HFFc6 (cell line): ENCODE results near the gene DCTD. TPM values are rescaled to one million over a fixed set of nuclear protein-coding genes. Genes with fewer than 3 reads are reported as not detected.

Experiments
- DNase-seq: peaks from one replicate; pipeline ENCODE4 v3.0.0-alpha.2; 2018
- H3K27ac Mint-ChIP-seq: 2 replicates; pipeline ENCODE4 v1.8.0; 2020; ENCODE audit warnings: mild to moderate bottlenecking, mixed read lengths
- H3K27me3 Mint-ChIP-seq: 2 replicates; pipeline ENCODE4 v1.8.0; 2021; ENCODE audit warnings: mild to moderate bottlenecking, moderate library complexity, mixed read lengths; ENCODE audit not compliant: insufficient read depth
- H3K36me3 Mint-ChIP-seq: 2 replicates; pipeline ENCODE4 v1.8.0; 2021; ENCODE audit warnings: low read depth, mixed read lengths
- H3K4me1 Mint-ChIP-seq: 2 replicates; pipeline ENCODE4 v1.8.0; 2020; ENCODE audit warnings: low read depth, mixed read lengths
- H3K4me3 Mint-ChIP-seq: 2 replicates; pipeline ENCODE4 v1.8.0; 2020; ENCODE audit warnings: mild to moderate bottlenecking, moderate library complexity, mixed read lengths
- H3K9me3 Mint-ChIP-seq: 2 replicates; pipeline ENCODE4 v1.8.0; 2020; ENCODE audit warnings: mild to moderate bottlenecking, mixed read lengths
- CTCF ChIP-seq: fragments of 200-600 bp; sonication (generic); IDR thresholded peaks from 2 replicates; pipeline ENCODE4 v1.5.0; 2021; ENCODE audit warnings: antibody characterized with exemption, mild to moderate bottlenecking
- total RNA-seq, 6 experiments: library from RNA; stranded (reverse); fragmentation: NEBNext Ultra II Directional; extraction: Animal tissue kit (Norgen Biotek cat#: 25700); gene quantifications; 2 replicates in 1 of 6; 3 replicates in 5 of 6; pipeline ENCODE4 v1.2.3, GENCODE V29; 2021

Gene DCTD
- total RNA-seq, 6 experiments from 2014 or later, result 160 to 197 (median 171) TPM

DNA sequence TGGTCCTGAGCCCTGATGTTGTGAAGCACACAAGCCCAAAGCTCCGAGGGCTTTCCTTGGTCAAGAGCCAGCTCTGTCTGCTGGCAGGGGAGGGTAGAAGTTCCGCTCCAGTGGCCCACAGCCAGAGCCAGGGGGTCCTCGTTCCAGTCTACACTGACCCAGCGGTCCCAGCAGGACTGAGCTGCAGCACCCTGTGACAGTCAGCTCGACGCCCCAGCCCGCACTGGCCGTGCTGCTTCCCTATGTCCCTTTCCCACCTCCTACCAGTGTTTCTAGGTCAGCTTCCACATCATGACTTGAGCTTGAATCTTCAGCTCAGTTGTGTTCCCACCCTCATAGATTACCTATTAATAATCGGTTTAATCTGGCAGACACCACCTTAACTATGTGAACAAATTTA is 22.5 kb upstream of the DCTD start:
- no peak for DNase-seq
- Mint-ChIP-seq H3K27ac (no peak overlapping the region), H3K4me3 (no peak overlapping the region), H3K9me3 (no peaks in the 10 kb centered on the region), H3K36me3 (no peaks in the 10 kb centered on the region), H3K4me1 (peaks cover 18% of the 10 kb centered on the region), H3K27me3 (peaks cover 12% of the 10 kb centered on the region)
- no peak for TF ChIP-seq CTCF

DNA sequence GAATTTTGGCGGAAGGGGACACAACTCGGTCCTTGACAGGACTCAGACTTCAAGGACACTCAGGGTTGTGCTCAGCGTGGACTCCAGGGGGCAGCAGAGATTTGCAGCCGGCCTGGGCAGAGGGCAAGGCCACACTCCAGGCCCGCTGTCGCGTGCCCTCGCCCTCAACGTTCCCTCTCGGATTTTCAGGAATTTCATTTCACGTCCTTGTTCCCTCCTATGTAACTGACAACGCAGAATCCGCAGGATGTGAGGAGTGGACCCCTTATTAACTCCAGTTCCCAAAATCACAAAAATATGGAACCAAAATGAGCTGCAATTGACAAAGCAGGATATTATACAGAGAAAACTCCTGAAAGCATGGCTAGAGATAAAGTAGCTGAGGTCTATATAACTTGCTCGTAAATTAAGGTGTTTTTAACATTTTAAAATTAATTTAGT is 21.0 kb upstream of the DCTD start:
- Mint-ChIP-seq H3K27me3 (peaks cover 9% of the 10 kb centered on the region), H3K36me3 (no peaks in the 10 kb centered on the region), H3K4me1 (peaks cover 22% of the 10 kb centered on the region), H3K27ac (peak overlapping the region; percentile 39), H3K9me3 (no peaks in the 10 kb centered on the region), H3K4me3 (peak overlapping the region; percentile 28; the same call in 1 of the 2 replicates)
- DNase-seq, result peak; percentile 60
- peak; percentile 97 for TF ChIP-seq CTCF

DNA sequence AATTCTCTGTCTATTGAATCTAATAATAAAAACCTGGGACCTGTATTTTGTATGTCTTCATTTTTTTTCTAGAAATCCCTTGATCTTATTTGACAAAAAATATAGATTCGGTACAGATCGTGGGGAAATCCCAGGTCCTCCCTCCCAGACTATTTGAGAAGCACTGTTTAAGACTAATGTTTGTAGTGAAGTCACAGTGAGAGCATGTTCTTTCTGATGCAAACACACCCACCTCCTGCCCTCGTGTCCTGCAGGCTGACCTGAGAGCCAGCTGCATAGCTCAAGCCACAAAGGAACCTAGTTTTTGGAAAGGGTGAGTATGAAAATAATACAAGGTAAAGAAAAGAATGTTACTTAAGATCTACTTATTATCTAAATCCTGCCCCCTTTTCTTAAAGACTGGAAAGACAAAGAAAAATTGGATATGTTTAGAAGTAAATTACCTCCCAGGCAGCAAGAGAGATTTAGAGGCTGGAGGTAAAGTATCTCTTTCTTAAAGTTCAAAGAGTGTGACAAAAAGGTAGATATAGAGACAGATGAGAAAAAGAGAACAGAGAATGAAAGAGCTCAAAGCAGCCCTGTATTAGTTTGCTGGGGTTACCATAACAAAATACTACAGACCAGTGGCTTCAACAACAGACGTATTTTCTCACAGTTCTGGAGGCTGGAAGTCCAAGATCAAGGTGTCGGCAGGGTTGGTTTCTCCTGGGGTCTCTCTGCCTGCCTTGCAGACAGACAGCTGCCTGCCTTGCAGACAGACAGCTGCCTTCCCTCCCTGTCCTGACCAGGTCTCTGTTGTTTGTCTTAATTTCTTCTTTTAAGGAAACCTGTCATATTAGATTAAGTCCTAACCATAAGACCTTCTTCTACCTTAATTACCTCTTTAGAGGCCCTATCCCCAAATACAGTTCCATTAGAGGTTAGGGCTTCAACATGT is 20.4 kb upstream of the DCTD start:
- Mint-ChIP-seq H3K9me3 (no peaks in the 10 kb centered on the region), H3K4me3 (peak overlapping the region; percentile 28; the same call in 1 of the 2 replicates), H3K4me1 (peaks cover 29% of the 10 kb centered on the region), H3K36me3 (no peaks in the 10 kb centered on the region), H3K27me3 (peaks cover 6% of the 10 kb centered on the region), H3K27ac (peak overlapping the region; percentile 39)
- DNase-seq, result no peak
- TF ChIP-seq CTCF, result no peak

GRCh38 chr4:182932651-182933050 is 15.5 kb upstream of the DCTD start:
- no peak for DNase-seq
- peaks cover 2% of the 10 kb centered on the region; the same call in 1 of the 2 replicates for H3K27me3 Mint-ChIP-seq
- no peaks in the 10 kb centered on the region for H3K9me3 Mint-ChIP-seq
- no peaks in the 10 kb centered on the region for H3K36me3 Mint-ChIP-seq
- no peak for TF ChIP-seq CTCF
- no peak overlapping the region; the same call in 1 of the 2 replicates for H3K27ac Mint-ChIP-seq
- peaks cover 69% of the 10 kb centered on the region for H3K4me1 Mint-ChIP-seq
- H3K4me3 Mint-ChIP-seq, result no peak overlapping the region

DNA sequence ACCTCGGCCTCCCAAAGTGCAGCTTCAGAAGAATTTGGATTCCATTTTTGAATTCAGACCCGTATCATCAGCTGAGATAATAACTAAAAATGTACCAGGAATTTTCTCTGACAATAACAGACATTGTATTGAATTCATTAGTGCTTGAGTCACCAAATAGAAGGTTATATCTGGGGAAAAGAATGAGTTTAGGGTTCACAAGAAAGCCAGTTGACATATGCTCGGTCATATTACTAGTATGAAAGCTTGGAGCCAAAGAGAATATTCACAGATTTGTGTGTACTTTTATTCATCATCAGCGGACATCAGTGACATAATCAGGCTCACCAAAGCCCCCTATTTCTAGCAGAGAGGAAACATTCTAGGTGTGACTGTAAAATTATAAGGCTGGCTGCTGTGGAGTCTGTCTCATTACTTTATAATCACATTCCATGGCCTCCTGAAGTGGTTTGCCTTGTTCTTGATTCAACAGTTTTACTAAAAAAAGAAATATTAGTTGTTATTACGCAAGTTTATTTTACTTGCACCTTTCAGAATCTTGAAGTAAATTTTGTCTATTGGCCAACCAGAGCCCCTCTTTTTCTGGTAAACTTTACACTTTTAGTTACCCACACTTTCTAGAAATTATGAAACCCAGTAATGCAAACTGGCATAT is 14.6 kb upstream of the DCTD start:
- peak overlapping the region; percentile 60 for H3K27ac Mint-ChIP-seq
- DNase-seq, result peak; percentile 55
- no peak overlapping the region for H3K4me3 Mint-ChIP-seq

More for the DNA sequence above, 14.6 kb upstream of the DCTD start:
- no peaks in the 10 kb centered on the region for H3K36me3 Mint-ChIP-seq
- H3K9me3 Mint-ChIP-seq, result no peaks in the 10 kb centered on the region
- TF ChIP-seq CTCF, result no peak
- H3K27me3 Mint-ChIP-seq, result peaks cover 2% of the 10 kb centered on the region; the same call in 1 of the 2 replicates
- peaks cover 67% of the 10 kb centered on the region for H3K4me1 Mint-ChIP-seq
